Loucy (cell line): ENCODE data around the gene DPPA3.

Experiments used
- CTCF ChIP-seq: fragments of 200-600 bp; sonication (generic); conservative IDR thresholded peaks from 2 replicates; pipeline ENCODE4 v1.5.1; 2014; ENCODE audit warnings: mild to moderate bottlenecking, antibody characterized with exemption, low read length
- EZH2phosphoT487 ChIP-seq: fragments of 200-600 bp; IDR thresholded peaks from 2 replicates; pipeline ENCODE4 v1.6.1; 2018; ENCODE audit warnings: antibody characterized with exemption, mild to moderate bottlenecking, moderate library complexity, borderline replicate concordance

GRCh38 chr12:7719946-7720730, 8.9 kb downstream of the DPPA3 start:
- TF ChIP-seq CTCF (no peak), EZH2phosphoT487 (no peak)
